Measurements from ENCODE around the gene DCP1A.
"Not testable (repeated sequence)": the region's sequence is repeated elsewhere in the genome, so short reads cannot be mapped to it uniquely, and the experiment has no call there.

The DCP1A gene

GRCh38 chr3:53347261-53348064 is at the start of gene DCP1A:
Gene DCP1A (minus strand): TSS chr3:53347543. CDS start chr3:53347517, 26 bp downstream.
- peak; percentile 96 for DNase-seq

DNA sequence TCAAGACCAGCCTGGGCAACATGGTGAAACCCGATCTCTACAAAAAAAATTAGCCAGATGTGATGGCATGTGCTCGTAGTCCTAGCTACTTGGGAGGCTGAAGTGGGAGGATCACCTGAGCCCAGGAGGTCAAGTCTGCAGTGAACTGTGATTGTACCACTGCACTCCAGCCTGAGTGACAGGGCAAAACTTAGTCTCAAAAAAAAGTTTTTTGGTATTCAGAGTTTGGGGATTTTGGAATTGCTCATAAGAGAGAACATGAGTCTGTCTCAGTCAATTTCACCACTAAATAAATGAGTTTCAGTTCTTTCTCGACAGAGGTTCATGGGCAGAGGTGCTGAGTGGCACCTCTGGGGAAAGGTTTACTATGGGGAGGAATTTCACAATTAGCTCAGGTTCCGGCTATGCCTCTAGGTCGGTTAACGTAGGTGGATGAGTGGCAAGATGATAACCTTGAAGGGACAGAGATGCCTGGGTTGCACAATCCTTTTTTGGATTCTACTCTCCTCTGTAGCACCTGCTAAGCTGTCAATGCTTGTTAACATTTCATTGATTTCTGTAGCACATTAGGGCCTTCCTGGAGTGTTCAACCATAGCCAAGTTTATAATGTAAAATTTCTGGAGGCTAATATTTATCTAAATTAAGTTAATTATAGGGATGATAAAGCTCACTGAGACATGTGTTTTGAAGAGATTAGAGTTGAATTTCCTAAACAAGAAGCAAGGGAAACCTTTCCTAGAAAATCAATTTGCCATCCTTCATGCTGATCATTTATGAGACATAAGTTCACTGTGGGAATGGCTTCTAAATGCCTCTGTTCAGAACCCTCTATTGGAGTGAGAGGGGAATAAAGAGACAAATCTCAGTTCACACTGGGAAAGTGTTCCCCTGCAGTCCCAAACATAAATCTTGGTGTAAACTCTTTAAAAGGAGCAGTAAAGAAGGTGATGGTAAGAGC is 37.4 kb upstream of the DCP1A start:
- DNase-seq: no peak

GRCh38 chr3:53382106-53382505 is 34.8 kb upstream of the DCP1A start:
- no peak for DNase-seq

- DNase-seq: no peak
These were observed 33.0 kb upstream of the DCP1A start for GRCh38 chr3:53380306-53380705.

- DNase-seq: no peak
These were observed 32.6 kb upstream of the DCP1A start for GRCh38 chr3:53379898-53380297.

GRCh38 chr3:53377794-53378193 is 30.5 kb upstream of the DCP1A start:
- no peak for DNase-seq

- DNase-seq: no peak
These were observed 29.3 kb upstream of the DCP1A start for GRCh38 chr3:53376679-53377078.

- DNase-seq: peak; percentile 45
These were observed 27.7 kb upstream of the DCP1A start for GRCh38 chr3:53375019-53375418.

DNA sequence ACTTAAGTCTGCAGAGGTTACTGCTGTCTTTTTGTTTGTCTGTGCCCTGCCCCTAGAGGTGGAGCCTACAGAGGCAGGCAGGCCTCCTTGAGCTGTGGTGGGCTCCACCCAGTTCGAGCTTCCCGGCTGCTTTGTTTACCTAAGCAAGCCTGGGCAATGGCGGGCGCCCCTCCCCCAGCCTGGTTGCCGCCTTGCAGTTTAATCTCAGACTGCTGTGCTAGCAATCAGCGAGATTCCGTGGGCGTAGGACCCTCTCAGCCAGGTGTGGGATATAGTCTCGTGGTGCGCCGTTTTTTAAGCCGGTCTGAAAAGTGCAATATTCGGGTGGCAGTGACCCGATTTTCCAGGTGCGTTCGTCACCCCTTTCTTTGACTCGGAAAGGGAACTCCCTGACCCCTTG is 23.4 kb upstream of the DCP1A start:
- DNase-seq: not testable (repeated sequence)

GRCh38 chr3:53361852-53362251 is 14.5 kb upstream of the DCP1A start:
- no peak for DNase-seq

GRCh38 chr3:53357458-53357857 is 10.1 kb upstream of the DCP1A start:
- no peak for DNase-seq

- no peak for DNase-seq
These were observed 7.7 kb upstream of the DCP1A start for GRCh38 chr3:53354945-53355498.

DNA sequence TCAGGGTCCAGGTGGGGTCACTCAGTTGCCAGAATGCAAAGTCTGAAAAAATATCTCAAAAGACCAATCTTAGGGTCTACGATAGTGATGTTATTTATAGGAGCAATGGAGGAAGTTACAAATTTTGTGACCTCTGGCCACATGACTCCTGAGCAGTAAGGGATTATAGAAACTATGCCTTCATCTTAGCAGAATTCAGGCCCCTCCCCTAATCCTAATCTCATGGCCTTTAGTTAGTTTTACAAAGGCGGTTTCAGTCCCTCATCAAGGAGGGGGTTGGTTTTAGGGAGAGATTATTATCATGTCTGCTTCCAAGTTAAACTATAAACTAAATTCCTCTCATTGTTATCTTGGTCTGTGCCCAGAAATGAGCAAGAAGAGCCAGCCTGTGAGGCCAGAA is 5.9 kb upstream of the DCP1A start:
- DNase-seq: no peak

GRCh38 chr3:53350652-53351051 is 3.3 kb upstream of the DCP1A start:
- DNase-seq: no peak

- DNase-seq: not testable (repeated sequence)
These were observed 775 bp upstream of the DCP1A start for GRCh38 chr3:53348118-53348517.

- no peak for DNase-seq
These were observed 452 bp downstream of the DCP1A start for GRCh38 chr3:53346922-53347260.

GRCh38 chr3:53346514-53346913 is 829 bp downstream of the DCP1A start:
- DNase-seq: no peak

DNA sequence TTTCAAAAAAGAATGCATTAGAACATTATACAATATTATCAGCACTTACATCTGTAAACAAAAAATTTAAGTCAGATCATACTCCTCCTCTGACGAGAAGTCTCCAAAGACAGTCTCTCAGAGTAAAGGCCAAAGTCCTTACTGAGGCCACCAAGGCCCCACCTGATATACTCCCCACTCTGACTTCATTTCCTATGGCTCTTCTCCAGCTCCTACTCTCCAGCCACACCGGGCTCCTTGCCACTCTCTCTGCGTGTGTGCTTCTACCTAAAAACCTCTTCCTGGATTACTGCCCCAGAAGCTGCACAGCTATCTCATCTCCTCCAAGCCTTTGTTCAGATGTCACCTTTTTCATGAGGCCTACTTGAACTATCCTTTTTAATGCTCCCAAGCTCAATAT is 5.0 kb downstream of the DCP1A start:
- no peak for DNase-seq

DNA sequence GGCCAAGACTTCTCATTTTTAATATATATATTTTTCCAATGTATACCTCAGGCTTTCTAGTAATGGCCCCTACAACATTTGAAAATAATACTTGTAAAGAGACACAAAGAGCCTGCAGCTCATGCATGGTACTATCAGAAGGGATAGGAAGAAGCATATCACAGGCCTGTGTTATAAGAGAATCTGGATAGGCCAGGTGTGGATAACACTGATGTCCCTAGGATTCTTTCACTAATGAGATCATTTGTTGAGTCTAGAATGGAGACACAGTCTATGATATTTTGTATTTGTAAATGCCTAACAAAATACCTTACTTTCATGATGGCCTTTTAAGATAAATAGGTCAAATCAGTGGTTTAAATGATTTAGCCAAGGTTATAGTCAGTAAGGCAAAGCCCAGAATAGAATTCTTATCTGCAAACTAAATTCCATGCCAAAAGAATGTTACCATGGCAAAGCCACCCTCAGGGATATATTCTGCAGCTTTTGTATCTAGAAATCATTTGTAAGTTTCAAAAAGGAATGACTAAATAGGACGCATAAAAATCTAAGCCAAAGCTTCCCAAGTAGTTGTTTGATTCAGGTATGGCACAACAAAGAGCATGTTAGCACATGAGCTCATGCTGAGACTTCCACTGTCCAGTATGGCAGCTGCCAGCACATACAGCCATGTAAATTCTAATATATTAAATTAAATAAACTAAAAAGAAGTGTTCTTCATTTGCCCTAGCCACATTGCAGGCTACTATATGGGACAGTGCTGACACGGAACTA is 10.0 kb downstream of the DCP1A start:
- DNase-seq: no peak

DNA sequence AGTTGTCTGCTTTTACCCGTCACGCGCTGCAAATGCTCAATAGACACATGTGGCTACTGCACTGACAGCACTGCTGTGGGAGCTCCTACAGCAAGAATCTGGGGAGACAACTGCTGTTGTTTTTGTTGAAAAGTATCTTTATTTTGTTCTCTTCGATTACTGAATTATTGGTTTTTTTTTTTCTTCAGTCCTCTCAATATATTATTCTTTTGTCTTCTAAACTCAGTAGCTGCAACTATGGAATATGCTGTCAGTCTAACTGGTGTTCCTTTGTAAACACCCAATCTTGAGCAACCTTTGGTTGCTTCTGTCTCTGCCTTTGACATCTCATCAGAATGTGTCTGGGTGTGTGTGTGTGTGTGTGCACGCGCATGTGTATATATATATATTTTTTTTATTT is 12.6 kb downstream of the DCP1A start:
- DNase-seq: no peak

- no peak for DNase-seq
These were observed 15.5 kb downstream of the DCP1A start for GRCh38 chr3:53331871-53332270.

DNA sequence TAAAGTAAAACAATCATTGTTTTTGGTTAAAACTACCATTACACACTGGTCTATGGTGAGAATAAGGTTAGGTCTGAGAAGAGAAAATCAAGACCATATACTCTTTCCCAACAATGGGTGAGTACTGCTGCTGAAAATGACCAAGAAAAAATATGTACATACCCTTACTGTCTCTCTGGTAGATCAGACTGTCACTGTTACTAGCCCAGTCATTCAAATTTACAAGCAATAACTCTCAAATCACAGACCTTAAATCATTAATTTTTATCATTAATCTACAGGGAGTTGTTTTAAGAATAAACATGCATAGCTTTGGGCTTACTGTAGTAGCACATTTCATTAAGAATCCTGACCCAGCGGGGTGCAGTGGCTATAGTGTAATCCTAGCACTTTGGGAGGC is 17.4 kb downstream of the DCP1A start:
- no peak for DNase-seq

- DNase-seq: no peak
These were observed 18.6 kb downstream of the DCP1A start for GRCh38 chr3:53328746-53329145.
